Measurements from ENCODE around the gene KLF16.

Gene KLF16

GRCh38 chr19:1863328-1863637 lies at the start of gene KLF16:
Gene KLF16 (minus strand): TSS chr19:1863579. CDS start chr19:1863497, 82 bp downstream.
- no peaks in the 10 kb centered on the region for H3K9me3 Mint-ChIP-seq
- ATAC-seq (ENCODE audit: low read depth) (peak; percentile 0), DNase-seq (ENCODE audit: low spot score in 2 of 2) (peak in 1 of 2 donors; percentile 63)
- H3K27me3 Mint-ChIP-seq = no peaks in the 10 kb centered on the region
- H3K4me1 Mint-ChIP-seq = peaks cover 25% of the 10 kb centered on the region
- peak within 1 kb of the TSS; percentile 97 for H3K27ac Mint-ChIP-seq
- H3K4me3 Mint-ChIP-seq = peak within 1 kb of the TSS; percentile 97
- H3K36me3 Mint-ChIP-seq = no peaks in the 10 kb centered on the region

DNA sequence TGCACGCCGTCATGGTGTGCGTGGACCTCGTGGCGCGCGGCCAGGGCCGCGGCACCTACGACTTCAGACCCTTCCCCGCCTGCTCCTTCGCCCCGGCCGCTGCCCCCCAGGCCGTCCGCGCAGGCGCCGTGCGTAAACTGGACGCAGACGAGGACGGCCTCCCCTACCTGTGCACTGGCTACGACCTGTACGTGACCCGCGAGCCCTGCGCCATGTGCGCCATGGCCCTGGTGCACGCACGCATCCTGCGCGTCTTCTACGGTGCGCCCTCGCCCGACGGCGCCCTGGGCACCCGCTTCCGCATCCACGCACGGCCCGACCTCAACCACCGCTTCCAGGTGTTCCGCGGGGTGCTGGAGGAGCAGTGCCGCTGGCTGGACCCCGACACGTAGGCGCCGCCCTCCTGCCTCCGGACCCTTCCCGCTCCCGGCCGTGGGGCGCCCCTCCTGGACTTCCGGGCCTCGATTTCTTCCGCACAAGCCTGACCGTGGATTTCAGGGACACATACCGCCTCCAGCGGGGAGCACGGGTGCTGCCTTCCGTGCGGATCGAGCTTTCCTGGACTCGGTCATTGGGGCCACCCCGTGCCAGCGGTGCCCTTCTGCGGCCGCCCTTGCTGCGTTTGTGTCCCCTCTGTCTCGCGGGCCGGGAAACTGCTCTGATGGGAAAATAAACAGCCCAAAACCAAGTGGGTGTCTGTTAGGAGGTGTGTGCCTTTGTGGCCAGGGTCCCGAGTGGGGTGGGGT lies 49.6 kb upstream of the KLF16 start:
- ATAC-seq (ENCODE audit: low read depth) = no peak
- H3K27ac Mint-ChIP-seq = no peak overlapping the region
- H3K27me3 Mint-ChIP-seq = no peaks in the 10 kb centered on the region
- DNase-seq (ENCODE audit: low spot score in 2 of 2) = no peak
- peaks cover 8% of the 10 kb centered on the region for H3K36me3 Mint-ChIP-seq
- no peaks in the 10 kb centered on the region for H3K9me3 Mint-ChIP-seq
- H3K4me1 Mint-ChIP-seq = peaks cover 13% of the 10 kb centered on the region
- H3K4me3 Mint-ChIP-seq = no peak overlapping the region

- peaks cover 4% of the 10 kb centered on the region for H3K36me3 Mint-ChIP-seq
- ATAC-seq (ENCODE audit: low read depth) = no peak
These were observed 48.6 kb upstream of the KLF16 start for GRCh38 chr19:1911995-1912394.

DNA sequence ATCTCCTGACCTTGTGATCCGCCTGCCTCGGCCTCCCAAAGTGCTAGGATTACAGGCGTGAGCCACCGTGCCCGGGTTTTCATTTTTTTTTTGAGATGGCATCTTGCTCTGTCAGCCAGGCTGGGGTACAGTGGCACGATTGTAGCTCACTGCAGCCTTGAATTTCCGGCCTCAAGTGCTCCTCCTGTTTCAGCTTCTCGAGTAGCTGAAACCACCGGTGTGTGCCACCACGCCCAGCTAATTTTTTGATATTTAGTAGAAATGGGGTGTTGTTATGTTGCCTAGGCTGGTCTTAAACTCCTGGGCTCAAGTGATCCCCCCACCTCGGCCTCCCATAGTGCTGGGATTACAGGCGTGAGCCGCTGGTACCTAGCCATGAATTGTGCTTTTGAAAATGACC lies 47.7 kb upstream of the KLF16 start:
- H3K27me3 Mint-ChIP-seq = no peaks in the 10 kb centered on the region
- no peaks in the 10 kb centered on the region for H3K9me3 Mint-ChIP-seq

More at GRCh38 chr19:1911995-1912394, 48.6 kb upstream of the KLF16 start:
- H3K4me3 Mint-ChIP-seq = no peak overlapping the region
- no peaks in the 10 kb centered on the region for H3K27me3 Mint-ChIP-seq
- DNase-seq (ENCODE audit: low spot score in 2 of 2) = no peak
- H3K4me1 Mint-ChIP-seq = peaks cover 14% of the 10 kb centered on the region
- no peak overlapping the region for H3K27ac Mint-ChIP-seq
- no peaks in the 10 kb centered on the region for H3K9me3 Mint-ChIP-seq

GRCh38 chr19:1910177-1910576 lies 46.8 kb upstream of the KLF16 start:
- H3K27ac Mint-ChIP-seq = no peak overlapping the region

More for the DNA sequence above, 47.7 kb upstream of the KLF16 start:
- ATAC-seq (ENCODE audit: low read depth) (no peak), DNase-seq (ENCODE audit: low spot score in 2 of 2) (no peak)
- H3K27ac Mint-ChIP-seq = no peak overlapping the region
- peaks cover 14% of the 10 kb centered on the region for H3K4me1 Mint-ChIP-seq
- H3K36me3 Mint-ChIP-seq = peaks cover 4% of the 10 kb centered on the region
- H3K4me3 Mint-ChIP-seq = no peak overlapping the region

GRCh38 chr19:1909761-1910080 lies 46.3 kb upstream of the KLF16 start:
- peak overlapping the region; percentile 14 for H3K4me3 Mint-ChIP-seq
- no peaks in the 10 kb centered on the region for H3K27me3 Mint-ChIP-seq
- peak overlapping the region; percentile 60 for H3K27ac Mint-ChIP-seq
- H3K4me1 Mint-ChIP-seq = peaks cover 18% of the 10 kb centered on the region
- DNase-seq (ENCODE audit: low spot score in 2 of 2) (no peak), ATAC-seq (ENCODE audit: low read depth) (no peak)
- H3K36me3 Mint-ChIP-seq = peaks cover 4% of the 10 kb centered on the region
- H3K9me3 Mint-ChIP-seq = no peaks in the 10 kb centered on the region

More at GRCh38 chr19:1910177-1910576, 46.8 kb upstream of the KLF16 start:
- Mint-ChIP-seq H3K27me3 (no peaks in the 10 kb centered on the region), H3K9me3 (no peaks in the 10 kb centered on the region), H3K36me3 (peaks cover 4% of the 10 kb centered on the region), H3K4me3 (no peak overlapping the region), H3K4me1 (peaks cover 18% of the 10 kb centered on the region)
- ATAC-seq (ENCODE audit: low read depth) (no peak), DNase-seq (ENCODE audit: low spot score in 2 of 2) (no peak)

- no peaks in the 10 kb centered on the region for H3K9me3 Mint-ChIP-seq
- no peak for DNase-seq (ENCODE audit: low spot score in 2 of 2)
- no peak overlapping the region for H3K27ac Mint-ChIP-seq
- peaks cover 4% of the 10 kb centered on the region for H3K36me3 Mint-ChIP-seq
- peaks cover 28% of the 10 kb centered on the region for H3K4me1 Mint-ChIP-seq
- no peak for ATAC-seq (ENCODE audit: low read depth)
- no peaks in the 10 kb centered on the region for H3K27me3 Mint-ChIP-seq
- peak overlapping the region; percentile 41 for H3K4me3 Mint-ChIP-seq
These were observed 44.9 kb upstream of the KLF16 start for GRCh38 chr19:1908364-1908678.

GRCh38 chr19:1907563-1908363 lies 44.4 kb upstream of the KLF16 start:
- Mint-ChIP-seq H3K4me1 (peaks cover 28% of the 10 kb centered on the region), H3K27me3 (no peaks in the 10 kb centered on the region), H3K27ac (no peak overlapping the region), H3K4me3 (peak overlapping the region; percentile 41), H3K9me3 (no peaks in the 10 kb centered on the region), H3K36me3 (peaks cover 3% of the 10 kb centered on the region)
- ATAC-seq (ENCODE audit: low read depth) = no peak
- no peak for DNase-seq (ENCODE audit: low spot score in 2 of 2)

DNA sequence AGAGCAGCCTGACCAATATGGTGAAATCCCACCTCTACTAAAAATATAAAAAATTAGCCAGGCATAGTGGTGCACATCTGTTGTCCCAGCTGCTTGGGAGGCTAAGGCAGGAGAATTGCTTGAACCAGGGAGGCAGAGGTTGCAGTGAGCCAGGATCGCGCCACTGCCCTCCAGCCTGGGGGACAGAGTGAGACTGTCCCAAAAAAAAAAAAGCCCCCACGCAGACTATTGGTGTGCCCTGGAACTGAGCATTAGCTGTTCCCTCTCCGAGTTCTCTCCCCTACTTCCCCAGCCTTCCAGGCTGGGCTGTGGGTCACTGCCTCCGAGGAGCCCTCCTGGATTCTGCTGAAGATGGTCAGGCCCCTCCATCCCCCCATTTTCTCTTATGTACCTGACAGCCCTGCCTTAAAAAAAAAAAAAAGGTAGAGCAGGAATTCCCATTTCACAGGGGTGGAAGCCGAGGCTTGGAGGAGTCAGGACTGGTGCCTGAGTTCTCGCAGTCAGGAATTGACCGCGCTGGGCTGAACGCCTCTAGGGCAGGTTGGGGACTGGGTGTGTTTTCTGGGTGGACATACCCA lies 43.7 kb upstream of the KLF16 start:
- Mint-ChIP-seq H3K27ac (no peak overlapping the region), H3K36me3 (peaks cover 2% of the 10 kb centered on the region), H3K9me3 (no peaks in the 10 kb centered on the region), H3K4me3 (peak overlapping the region; percentile 57), H3K4me1 (peaks cover 28% of the 10 kb centered on the region), H3K27me3 (no peaks in the 10 kb centered on the region)
- ATAC-seq (ENCODE audit: low read depth) = no peak
- no peak for DNase-seq (ENCODE audit: low spot score in 2 of 2)

GRCh38 chr19:1905863-1906375 lies 42.5 kb upstream of the KLF16 start:
- H3K27me3 Mint-ChIP-seq = no peaks in the 10 kb centered on the region
- ATAC-seq (ENCODE audit: low read depth) (no peak), DNase-seq (ENCODE audit: low spot score in 2 of 2) (no peak)
- peaks cover 28% of the 10 kb centered on the region for H3K4me1 Mint-ChIP-seq
- H3K36me3 Mint-ChIP-seq = peaks cover 2% of the 10 kb centered on the region
- H3K27ac Mint-ChIP-seq = peak overlapping the region; percentile 93
- H3K4me3 Mint-ChIP-seq = peak overlapping the region; percentile 94
- H3K9me3 Mint-ChIP-seq = no peaks in the 10 kb centered on the region

DNA sequence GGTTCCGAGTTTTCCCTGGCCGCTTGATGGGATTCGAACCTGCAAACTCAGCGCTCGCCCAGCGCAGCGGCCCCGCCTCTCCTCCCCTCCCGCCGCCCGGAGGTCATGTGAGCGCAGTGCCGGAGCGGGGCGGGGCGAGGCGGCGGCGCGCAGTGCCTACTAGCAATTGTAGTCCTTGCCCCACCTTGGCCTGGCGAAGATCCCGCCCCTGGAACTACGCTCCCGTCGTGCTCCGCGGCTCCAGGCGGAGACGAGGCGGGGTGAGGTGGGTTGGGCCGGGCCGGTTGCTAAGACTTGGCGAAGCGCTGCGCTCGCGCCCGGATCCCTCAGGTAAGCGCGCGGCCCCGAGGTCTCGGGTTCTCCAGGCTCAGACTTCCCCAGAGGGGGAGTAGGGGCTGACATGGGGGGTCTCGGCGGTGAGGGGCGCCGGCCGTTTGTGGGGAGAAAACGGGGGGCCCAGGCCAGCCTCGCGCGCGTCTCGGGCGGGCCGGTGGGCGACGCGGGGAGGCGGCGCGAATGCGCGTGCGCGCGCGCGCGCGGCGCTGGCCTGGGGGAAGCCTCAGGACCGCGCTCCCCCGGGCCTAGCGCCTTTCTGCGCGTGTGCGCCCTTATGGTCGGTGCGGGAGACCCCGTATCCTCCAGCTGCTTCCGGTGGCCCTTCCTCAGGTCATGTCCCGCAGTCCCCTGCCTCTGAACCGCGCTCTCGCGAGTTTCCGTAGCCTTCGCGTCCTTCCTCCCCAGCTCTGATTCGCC lies 41.9 kb upstream of the KLF16 start, which contains the start of the genes ADAT3 and SCAMP4:
Gene ADAT3 (plus strand): TSS at position 290 of the 753 bp plus-strand sequence. CDS start 6,649 bp downstream, outside the sequence.
Gene SCAMP4 (plus strand): TSS at position 290 of the 753 bp plus-strand sequence. CDS start 9,621 bp downstream, outside the sequence.
- DNase-seq (ENCODE audit: low spot score in 2 of 2) (peak; percentile 90 to 97), ATAC-seq (ENCODE audit: low read depth) (peak; percentile 86)
- H3K9me3 Mint-ChIP-seq = no peaks in the 10 kb centered on the region
- peak within 1 kb of the TSS; percentile 94 for H3K4me3 Mint-ChIP-seq
- no peaks in the 10 kb centered on the region for H3K27me3 Mint-ChIP-seq
- peaks cover 1% of the 10 kb centered on the region for H3K36me3 Mint-ChIP-seq
- H3K4me1 Mint-ChIP-seq = peaks cover 27% of the 10 kb centered on the region
- H3K27ac Mint-ChIP-seq = peak within 1 kb of the TSS; percentile 93

GRCh38 chr19:1904860-1905109 lies 41.4 kb upstream of the KLF16 start:
- H3K4me3 Mint-ChIP-seq = peak overlapping the region; percentile 84
- peak overlapping the region; percentile 93 for H3K27ac Mint-ChIP-seq
- H3K9me3 Mint-ChIP-seq = no peaks in the 10 kb centered on the region
- DNase-seq (ENCODE audit: low spot score in 2 of 2) = no peak
- ATAC-seq (ENCODE audit: low read depth) = no peak
- no peaks in the 10 kb centered on the region for H3K27me3 Mint-ChIP-seq
- no peaks in the 10 kb centered on the region for H3K36me3 Mint-ChIP-seq
- H3K4me1 Mint-ChIP-seq = peaks cover 26% of the 10 kb centered on the region

GRCh38 chr19:1902923-1903322 lies 39.5 kb upstream of the KLF16 start:
- peak overlapping the region; percentile 93 for H3K27ac Mint-ChIP-seq
- H3K36me3 Mint-ChIP-seq = no peaks in the 10 kb centered on the region
- no peaks in the 10 kb centered on the region for H3K27me3 Mint-ChIP-seq
- peaks cover 16% of the 10 kb centered on the region for H3K4me1 Mint-ChIP-seq
- H3K4me3 Mint-ChIP-seq = peak overlapping the region; percentile 60
- H3K9me3 Mint-ChIP-seq = no peaks in the 10 kb centered on the region
- DNase-seq (ENCODE audit: low spot score in 2 of 2) (no peak), ATAC-seq (ENCODE audit: low read depth) (no peak)
